HG03575 (cell line): ENCODE results near the gene PROZ.

Source experiments
- ATAC-seq: cut with Tn5 transposase; IDR thresholded peaks from one replicate; pipeline ENCODE4 v1.9.1; 2021; ENCODE audit not compliant: unreplicated experiment, insufficient number of reproducible peaks, low FRiP score; ENCODE audit errors: extremely low read depth

The PROZ gene

DNA sequence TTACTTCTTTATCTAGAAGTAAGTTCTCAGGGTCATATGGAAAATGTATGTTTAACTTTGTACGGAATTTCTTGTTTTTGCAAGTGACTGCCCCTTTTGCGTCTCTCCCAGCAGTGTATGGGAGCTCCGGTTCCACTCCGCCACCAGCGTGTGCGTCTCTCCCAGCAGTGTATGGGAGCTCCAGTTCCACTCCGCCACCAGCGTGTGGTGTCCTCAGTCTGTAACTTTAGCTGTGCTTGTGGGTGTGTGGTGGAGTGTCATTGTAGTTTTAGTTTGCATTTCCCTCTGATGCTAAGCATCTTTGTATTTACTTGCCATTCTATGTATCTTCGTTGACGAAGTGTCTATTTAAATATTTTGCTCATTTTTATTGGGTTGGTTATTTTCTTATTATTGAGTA is 53.3 kb downstream of the PROZ start:
- ATAC-seq = no peak

DNA sequence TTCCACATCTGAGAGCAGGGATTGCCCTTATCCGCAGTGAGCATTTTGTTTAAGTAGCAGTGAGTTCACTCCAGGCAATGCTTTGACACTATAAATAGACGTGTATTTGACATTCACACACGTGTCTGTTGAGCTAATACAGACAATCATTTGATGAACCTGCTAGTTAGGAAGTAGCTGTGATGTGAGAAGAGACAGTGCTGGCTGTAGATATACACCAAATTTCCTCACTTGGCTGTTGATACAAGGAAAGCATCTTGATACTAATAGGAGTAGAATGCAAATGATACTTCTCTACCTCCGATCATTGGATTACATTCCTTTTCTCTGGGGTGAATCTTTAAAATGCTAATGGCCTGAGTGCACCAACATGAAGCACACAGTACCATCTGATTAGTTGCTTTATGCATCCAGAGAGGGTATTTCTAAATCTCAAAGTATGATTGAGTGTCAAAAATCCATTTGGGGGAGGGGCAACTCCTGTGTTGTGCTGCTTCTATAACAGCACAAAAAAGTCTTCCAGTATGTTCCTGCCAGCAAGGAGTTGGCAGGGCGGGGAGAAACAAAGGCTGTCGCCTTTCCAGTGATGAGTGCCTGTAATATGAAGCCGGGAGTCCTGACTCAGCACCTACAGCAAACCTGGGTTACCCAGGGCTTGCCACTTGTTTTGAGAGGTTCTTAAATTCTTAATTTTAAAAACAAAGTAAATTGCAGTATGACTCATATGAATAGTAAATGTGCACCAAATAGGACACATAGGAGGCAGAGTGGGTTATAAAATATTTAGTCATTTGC is 58.0 kb downstream of the PROZ start:
- no peak for ATAC-seq

DNA sequence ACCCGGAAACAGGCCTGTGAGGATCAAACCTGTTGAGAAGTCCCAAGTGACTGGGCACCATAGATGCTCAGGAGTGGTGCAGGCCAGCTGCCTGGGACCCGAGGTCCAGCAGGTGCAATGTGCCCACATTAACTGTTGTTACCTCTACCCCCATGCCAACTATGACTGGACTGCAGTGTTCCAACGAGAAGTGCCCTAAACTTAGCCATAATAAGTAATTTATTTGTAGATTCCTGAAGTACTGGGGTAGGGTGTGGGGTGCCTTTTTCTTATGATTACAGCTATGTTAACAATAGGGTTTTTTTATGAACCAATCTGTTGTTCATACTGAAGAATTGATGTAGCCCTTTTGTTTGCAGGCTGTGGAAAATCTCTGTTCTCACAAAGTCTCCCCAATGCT is 60.1 kb downstream of the PROZ start:
- ATAC-seq = no peak

DNA sequence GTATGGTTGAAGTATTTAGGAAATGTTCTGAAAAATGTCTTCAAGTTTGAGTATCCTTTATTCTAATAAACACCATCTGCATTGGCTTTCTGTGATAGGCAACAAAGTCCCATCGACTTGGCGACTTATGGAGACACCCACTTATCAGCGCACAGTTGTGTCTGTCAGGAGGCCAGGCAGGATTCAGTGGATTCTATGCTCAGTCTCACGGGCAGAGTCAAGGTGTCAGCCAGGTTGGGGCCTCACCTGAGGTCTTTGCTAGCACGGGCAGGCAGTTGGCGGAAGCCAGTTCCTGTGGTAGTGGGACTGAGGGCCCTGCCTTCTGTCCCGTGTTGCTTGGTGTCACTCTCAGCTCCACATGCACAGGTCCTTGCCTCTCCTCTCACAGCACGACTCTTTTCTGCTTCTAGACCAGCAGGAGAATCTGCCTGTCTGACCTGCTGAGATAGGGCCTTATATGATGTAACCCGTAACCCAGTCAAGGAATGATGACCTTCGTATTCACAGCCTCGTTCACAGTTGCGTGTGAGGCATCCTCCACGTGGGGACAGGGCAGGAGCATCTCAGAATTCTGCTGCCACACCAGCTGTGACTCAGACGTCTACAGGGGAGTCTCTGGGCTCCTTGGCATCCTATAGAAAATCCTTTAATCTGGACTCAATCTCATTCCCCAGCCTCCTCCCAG is 61.0 kb downstream of the PROZ start:
- ATAC-seq = no peak

DNA sequence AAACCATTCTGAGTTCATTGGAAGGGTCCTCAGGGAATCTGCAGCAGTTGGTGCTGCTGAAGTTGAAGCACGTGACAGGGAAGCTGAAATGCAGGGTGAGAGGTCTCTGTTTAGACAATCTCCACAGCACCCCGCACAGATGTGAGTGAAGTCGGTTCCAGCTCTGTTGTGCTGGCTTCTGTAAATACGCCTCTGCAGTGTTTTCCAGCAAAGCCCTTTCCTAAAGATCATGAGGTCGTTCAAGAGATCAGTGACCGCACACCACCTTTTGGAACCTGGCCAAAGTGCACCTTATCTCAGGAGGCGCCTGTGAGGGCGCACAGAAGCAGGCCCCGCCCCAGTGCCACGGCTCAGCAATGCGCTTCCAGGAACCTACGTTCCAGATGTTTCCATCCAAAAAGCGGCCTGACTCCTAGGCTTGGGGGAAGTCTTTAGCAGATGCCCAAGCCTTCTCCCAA is 61.7 kb downstream of the PROZ start:
- ATAC-seq = no peak

DNA sequence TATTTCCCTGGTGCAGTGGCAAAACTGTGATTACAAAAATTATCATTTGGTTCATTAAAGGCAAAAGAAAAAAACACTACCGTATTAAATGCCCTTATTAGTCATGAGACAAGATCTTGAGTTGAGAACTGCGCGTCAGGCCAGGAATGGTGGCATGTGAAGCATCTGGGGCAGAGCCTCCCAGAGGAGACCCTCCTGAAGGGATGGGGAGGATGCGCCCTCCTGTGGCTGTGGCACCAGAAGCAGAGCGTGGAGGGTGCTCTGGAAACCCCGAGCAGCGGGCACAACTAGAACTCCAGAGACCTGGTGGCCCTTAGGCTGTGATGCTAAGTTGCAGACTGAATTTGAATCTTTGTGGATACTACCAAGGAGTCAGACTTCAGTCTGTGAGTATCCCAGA is 62.4 kb downstream of the PROZ start:
- ATAC-seq = no peak
